Activated CD4-positive, alpha-beta memory T cell treated with anti-CD3 and anti-CD28 coated beads for 36 hours (primary cell): ENCODE results near the gene LNX2. TPM values are rescaled to one million over a fixed set of nuclear protein-coding genes. Genes with fewer than 3 reads are reported as not detected.

Source experiments
- CTCF ChIA-PET: fragments of 350-600 bp; sonication (Branson Sonifier 250); formaldehyde crosslinking; loops from one replicate; lab custom pipeline; 2021; ENCODE audit warnings: antibody characterized with exemption, inconsistent platforms; lab: Charles Lee
- POLR2A ChIA-PET: fragments of 350-600 bp; sonication (Branson Sonifier 250); formaldehyde crosslinking; loops from one replicate; lab custom pipeline; 2021; ENCODE audit warnings: antibody characterized with exemption; lab: Charles Lee
- DNase-seq: peaks from one replicate; pipeline ENCODE4 v3.0.0-alpha.2; 2020
- H3K27ac Mint-ChIP-seq: one replicate; pipeline ENCODE4 v1.8.0; 2021; ENCODE audit warnings: mixed read lengths
- H3K27me3 Mint-ChIP-seq: one replicate; pipeline ENCODE4 v1.8.0; 2021; ENCODE audit warnings: mixed read lengths
- H3K36me3 Mint-ChIP-seq: one replicate; pipeline ENCODE4 v1.8.0; 2021; ENCODE audit warnings: mixed read lengths
- H3K4me1 Mint-ChIP-seq: one replicate; pipeline ENCODE4 v1.8.0; 2021; ENCODE audit warnings: low read depth, mixed read lengths
- H3K4me3 Mint-ChIP-seq: one replicate; pipeline ENCODE4 v1.8.0; 2021; ENCODE audit warnings: mild to moderate bottlenecking, mixed read lengths
- H3K9me3 Mint-ChIP-seq: one replicate; pipeline ENCODE4 v1.8.0; 2021; ENCODE audit warnings: mixed read lengths
- intact Hi-C: fragments of 100-400 bp; cut with micrococcal nuclease; formaldehyde crosslinking; loops from one replicate; pipeline ENCODE4 v1.15.1; 2023
- total RNA-seq, 2 experiments: library from RNA; stranded (reverse); gene quantifications; one replicate each; pipeline ENCODE4 v1.2.3, GENCODE V29; 2021

Gene LNX2
- total RNA-seq, 2 experiments from 2014 or later: 5.0 to 5.4 TPM

DNA sequence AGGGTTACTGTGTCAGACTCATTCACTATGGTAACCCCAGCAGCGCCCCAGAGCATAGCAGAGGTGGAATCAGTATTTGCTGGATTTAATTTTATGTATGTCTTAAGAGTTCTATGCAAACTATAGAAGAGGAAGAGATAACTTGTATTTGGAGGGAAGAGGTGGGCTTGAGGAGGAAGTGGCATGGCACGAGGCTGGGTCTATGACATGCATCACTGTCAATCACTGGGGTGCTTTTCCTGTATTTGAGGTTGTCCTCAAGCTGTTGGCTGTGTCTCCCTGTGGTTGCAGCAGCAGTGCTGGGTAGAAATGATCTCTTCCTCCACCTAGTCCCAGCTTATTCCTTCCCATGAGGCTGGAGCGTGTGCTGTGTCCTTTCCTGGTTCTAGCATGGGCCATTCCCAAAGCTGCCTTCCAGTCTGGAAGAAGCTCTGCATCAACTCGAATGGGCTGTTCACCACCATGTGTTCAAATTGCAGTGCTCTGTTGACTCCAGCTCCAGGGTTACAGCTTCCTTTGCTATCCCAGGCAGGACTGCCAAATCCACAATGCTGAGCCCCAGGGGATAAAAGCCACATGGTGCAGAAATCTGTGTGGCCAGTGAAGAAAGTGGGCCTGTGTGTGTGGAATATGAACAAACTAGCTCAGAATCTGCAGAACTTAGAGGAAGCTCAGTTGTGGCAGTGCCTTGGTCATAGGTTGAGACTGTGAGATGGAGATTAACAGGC, 96.8 kb downstream of the LNX2 start:
- Mint-ChIP-seq H3K4me3 (no peak overlapping the region), H3K27me3 (peaks cover 6% of the 10 kb centered on the region), H3K36me3 (peaks cover 1% of the 10 kb centered on the region), H3K9me3 (peaks cover 3% of the 10 kb centered on the region), H3K27ac (no peak overlapping the region), H3K4me1 (no peaks in the 10 kb centered on the region)
- intact Hi-C loops: no loop called here
- ChIA-PET CTCF (interaction anchor here (1.1 kb wide), 1 partner anchor 144 kb away, joined by 3 read pairs; no protein-coding TSS in a partner anchor), POLR2A (no interaction called here)
- DNase-seq: no peak

GRCh38 chr13:27522847-27523246, 97.5 kb downstream of the LNX2 start:
- Mint-ChIP-seq H3K27ac (no peak overlapping the region), H3K9me3 (no peaks in the 10 kb centered on the region), H3K4me1 (no peaks in the 10 kb centered on the region), H3K27me3 (peaks cover 6% of the 10 kb centered on the region), H3K4me3 (no peak overlapping the region), H3K36me3 (no peaks in the 10 kb centered on the region)
- CTCF ChIA-PET: interaction anchor here (0.9 kb wide), 1 partner anchor 67 kb away, joined by 3 read pairs; no protein-coding TSS in a partner anchor
- POLR2A ChIA-PET: no interaction called here
- no peak for DNase-seq
- intact Hi-C loops: no loop called here

DNA sequence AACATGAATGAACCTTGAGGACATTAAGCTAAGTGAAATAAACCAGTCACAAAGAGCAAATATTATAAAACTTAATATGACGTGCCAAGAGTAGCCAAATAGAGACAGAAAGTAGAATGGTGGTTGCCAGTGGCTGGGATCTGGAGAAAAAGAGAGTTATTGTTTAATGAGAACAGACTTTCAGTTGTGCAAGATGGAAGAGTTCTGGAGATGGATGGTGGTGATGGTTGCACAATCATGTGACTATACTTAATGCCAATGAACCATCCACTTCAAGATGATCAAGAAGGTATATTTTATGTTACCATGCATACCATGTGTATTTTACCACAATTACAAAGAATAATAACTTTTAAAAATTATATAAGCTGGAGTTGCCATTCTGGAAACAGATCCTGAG, 104.2 kb downstream of the LNX2 start:
- ChIA-PET CTCF (interaction anchor here (0.7 kb wide), 1 partner anchor 192 kb away, joined by 3 read pairs; no protein-coding TSS in a partner anchor), POLR2A (no interaction called here)
- H3K4me1 Mint-ChIP-seq: no peaks in the 10 kb centered on the region

DNA sequence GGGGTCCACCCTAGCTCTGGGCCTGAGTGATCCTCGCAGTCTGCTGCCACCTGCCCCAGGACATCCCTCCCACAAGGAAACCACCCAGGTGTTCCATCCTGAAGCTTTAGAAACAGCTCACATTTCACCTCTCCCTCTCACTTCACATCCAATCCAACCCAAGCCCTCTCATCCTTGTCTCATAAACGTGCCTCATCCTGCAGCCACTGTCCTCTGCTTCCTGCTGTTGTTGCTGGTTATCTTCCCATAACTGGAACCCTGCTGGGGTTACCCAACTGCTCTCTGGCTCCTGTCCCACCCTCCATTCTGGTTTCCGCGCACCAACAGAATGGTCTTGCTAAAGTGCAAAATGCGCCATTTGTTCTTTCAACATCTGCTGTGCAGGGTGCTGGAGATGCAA, 110.2 kb downstream of the LNX2 start:
- Mint-ChIP-seq H3K9me3 (no peaks in the 10 kb centered on the region), H3K4me3 (no peak overlapping the region), H3K27ac (no peak overlapping the region), H3K4me1 (no peaks in the 10 kb centered on the region), H3K27me3 (peaks cover 6% of the 10 kb centered on the region), H3K36me3 (no peaks in the 10 kb centered on the region)
- DNase-seq: no peak
- POLR2A ChIA-PET: no interaction called here
- intact Hi-C loops: no loop called here
- CTCF ChIA-PET: no interaction called here

More for the DNA sequence above, 104.2 kb downstream of the LNX2 start:
- intact Hi-C loops: no loop called here
- no peaks in the 10 kb centered on the region for H3K36me3 Mint-ChIP-seq
- DNase-seq: no peak
- no peak overlapping the region for H3K27ac Mint-ChIP-seq
- H3K27me3 Mint-ChIP-seq: peaks cover 14% of the 10 kb centered on the region
- H3K4me3 Mint-ChIP-seq: no peak overlapping the region
- H3K9me3 Mint-ChIP-seq: no peaks in the 10 kb centered on the region

DNA sequence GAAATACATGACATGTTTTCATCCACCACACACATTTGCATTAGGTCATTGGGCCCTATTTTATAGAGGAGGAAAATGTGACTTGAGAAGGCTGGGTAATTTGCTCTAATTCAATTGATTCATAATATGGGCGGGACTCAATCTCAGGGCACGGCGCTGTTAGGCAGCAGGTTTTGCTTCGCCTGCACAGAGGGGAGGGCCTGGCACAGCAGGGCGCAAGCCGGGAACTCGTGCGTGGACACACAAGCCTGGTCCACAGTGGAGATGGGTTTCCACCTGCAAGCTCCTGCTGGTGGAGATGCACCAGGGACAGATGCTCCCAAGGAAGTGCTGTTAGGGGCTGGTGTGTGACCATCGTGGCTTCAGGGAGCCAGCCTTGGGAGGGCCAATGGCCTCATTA, 111.5 kb downstream of the LNX2 start:
- CTCF ChIA-PET: no interaction called here
- Mint-ChIP-seq H3K9me3 (no peaks in the 10 kb centered on the region), H3K36me3 (no peaks in the 10 kb centered on the region), H3K27ac (no peak overlapping the region), H3K4me1 (no peaks in the 10 kb centered on the region), H3K4me3 (no peak overlapping the region), H3K27me3 (peaks cover 6% of the 10 kb centered on the region)
- intact Hi-C loops: no loop called here
- POLR2A ChIA-PET: no interaction called here
- DNase-seq: no peak

DNA sequence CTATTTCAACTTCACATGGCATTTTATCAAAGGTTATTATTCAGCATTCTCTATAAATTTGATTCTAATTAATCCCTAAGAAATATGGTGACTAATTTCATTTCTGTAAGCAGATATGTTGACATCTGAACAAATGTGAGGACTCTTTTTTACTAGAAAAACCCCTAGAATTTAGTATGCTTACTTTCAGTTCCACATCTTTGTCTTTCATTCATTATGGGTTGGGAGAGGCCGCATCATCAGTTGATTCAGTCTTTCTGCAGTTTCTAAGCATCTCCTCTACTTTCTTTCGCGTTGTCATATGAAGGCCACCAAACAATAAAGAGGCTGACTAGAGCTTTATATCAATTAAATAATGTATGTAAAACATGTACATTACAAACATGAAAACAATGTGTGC, 114.5 kb downstream of the LNX2 start:
- intact Hi-C loops: no loop called here
- CTCF ChIA-PET: no interaction called here

DNA sequence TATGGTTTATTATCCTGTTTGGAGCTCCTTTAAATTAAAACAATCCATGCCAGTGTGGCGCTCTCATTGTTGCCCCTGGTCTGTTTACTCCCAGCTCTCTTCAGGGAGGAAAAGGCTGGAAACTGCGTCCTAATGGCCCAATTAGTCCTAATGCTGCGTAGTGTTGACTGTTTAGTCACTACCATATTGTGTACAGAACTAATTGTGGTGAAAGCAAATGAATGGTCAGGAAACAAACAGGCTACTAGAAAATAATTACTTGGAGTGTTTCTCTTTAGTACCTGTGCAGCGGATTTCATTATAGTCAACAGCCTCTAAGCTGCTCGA, 115.5 kb downstream of the LNX2 start:
- ChIA-PET CTCF (interaction anchor here (0.9 kb wide), 1 partner anchor 10 kb away, joined by 3 read pairs; no protein-coding TSS in a partner anchor), POLR2A (no interaction called here)

More for the DNA sequence above, 114.5 kb downstream of the LNX2 start:
- Mint-ChIP-seq H3K27me3 (no peaks in the 10 kb centered on the region), H3K9me3 (no peaks in the 10 kb centered on the region), H3K36me3 (no peaks in the 10 kb centered on the region), H3K4me3 (no peak overlapping the region), H3K27ac (no peak overlapping the region), H3K4me1 (no peaks in the 10 kb centered on the region)
- DNase-seq: no peak
- POLR2A ChIA-PET: no interaction called here

GRCh38 chr13:27504128-27504867, 116.0 kb downstream of the LNX2 start:
- H3K4me1 Mint-ChIP-seq: no peaks in the 10 kb centered on the region
- DNase-seq: no peak
- no peaks in the 10 kb centered on the region for H3K36me3 Mint-ChIP-seq
- no peak overlapping the region for H3K4me3 Mint-ChIP-seq
- H3K27me3 Mint-ChIP-seq: no peaks in the 10 kb centered on the region
- ChIA-PET CTCF (interaction anchor here (0.9 kb wide), 1 partner anchor 11 kb away, joined by 3 read pairs; no protein-coding TSS in a partner anchor), POLR2A (no interaction called here)
- intact Hi-C loops: no loop called here
- no peak overlapping the region for H3K27ac Mint-ChIP-seq
- H3K9me3 Mint-ChIP-seq: no peaks in the 10 kb centered on the region

More for the DNA sequence above, 115.5 kb downstream of the LNX2 start:
- Mint-ChIP-seq H3K27me3 (no peaks in the 10 kb centered on the region), H3K9me3 (no peaks in the 10 kb centered on the region), H3K27ac (no peak overlapping the region), H3K4me1 (no peaks in the 10 kb centered on the region), H3K36me3 (no peaks in the 10 kb centered on the region), H3K4me3 (no peak overlapping the region)
- intact Hi-C loops: no loop called here
- no peak for DNase-seq

DNA sequence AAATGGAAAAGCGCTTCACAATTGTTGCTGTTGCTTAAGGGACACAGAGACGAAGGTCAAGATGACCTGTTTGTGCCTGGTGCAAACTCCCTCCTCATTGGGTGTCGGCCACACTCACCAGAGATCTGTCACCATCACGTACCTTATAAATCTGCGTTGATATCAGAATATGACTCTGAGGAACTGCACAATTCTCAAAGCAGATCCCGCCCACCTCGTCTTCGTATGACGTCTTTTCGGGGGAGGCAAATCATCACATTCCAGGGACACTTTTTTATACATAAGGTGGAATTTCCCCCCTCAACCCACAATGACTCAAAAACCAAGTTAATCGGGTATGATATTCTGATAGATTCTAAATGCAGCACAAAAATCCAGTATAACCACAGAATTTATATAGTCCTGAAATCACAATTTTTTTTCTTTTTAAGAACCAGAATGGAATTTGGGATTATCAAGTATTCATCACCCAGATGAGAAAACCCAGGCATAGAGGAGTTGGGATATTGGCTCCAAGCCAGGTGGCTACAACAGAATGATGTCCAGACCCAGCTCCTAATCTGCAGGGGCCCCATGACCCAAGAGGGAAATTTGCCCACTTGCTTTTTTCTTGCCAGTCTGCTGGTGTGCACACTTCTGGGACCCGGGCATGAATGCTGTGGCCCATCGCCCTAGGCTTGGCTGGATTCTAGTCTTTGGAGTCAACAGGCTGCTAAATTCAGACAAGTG, 119.4 kb downstream of the LNX2 start:
- Mint-ChIP-seq H3K36me3 (no peaks in the 10 kb centered on the region), H3K27me3 (no peaks in the 10 kb centered on the region), H3K4me1 (no peaks in the 10 kb centered on the region), H3K27ac (no peak overlapping the region), H3K4me3 (no peak overlapping the region), H3K9me3 (no peaks in the 10 kb centered on the region)
- ChIA-PET POLR2A (no interaction called here), CTCF (no interaction called here)
- intact Hi-C loops: no loop called here
- DNase-seq: no peak

GRCh38 chr13:27497563-27498230, 122.6 kb downstream of the LNX2 start:
- Mint-ChIP-seq H3K27ac (no peak overlapping the region), H3K4me1 (no peaks in the 10 kb centered on the region), H3K4me3 (no peak overlapping the region), H3K36me3 (no peaks in the 10 kb centered on the region), H3K9me3 (no peaks in the 10 kb centered on the region), H3K27me3 (no peaks in the 10 kb centered on the region)
- intact Hi-C loops: no loop called here
- ChIA-PET CTCF (no interaction called here), POLR2A (no interaction called here)
- DNase-seq: no peak

DNA sequence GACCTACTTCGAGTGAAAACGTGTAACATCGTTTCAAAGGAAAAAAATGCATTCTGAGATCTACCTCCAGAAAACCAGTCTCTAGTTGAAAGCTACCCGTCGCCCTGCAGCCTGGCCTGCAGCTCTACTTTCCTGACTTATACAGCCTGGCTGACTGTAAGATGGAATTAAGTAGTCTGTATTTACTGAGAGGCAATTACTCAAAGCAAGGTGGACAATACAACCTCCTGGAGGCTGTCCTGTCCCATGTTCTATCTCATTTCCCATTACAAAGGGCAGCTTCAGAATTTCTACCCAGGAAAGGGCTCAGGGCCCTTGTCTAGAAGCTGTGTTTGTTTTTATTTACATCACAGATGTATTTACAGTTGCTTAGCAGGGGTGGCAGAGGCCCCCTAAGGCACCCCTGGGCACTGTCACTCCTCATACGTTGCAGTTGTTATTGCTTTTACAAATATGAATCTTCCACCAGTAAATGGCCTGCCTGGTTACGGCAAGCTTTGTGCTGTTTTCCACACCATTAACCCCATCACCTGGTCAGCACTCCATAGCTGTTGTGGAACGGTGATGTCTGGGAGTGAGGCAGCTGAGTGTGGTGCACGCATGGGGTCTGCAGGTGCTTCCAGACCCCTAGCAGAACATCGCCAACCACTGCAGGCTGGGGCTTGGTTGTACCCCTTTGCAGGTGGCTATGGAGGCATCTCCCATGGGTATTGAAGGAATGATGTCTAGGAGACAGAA, 123.6 kb downstream of the LNX2 start:
- H3K4me1 Mint-ChIP-seq: no peaks in the 10 kb centered on the region
- H3K27ac Mint-ChIP-seq: no peak overlapping the region
- DNase-seq: no peak
- intact Hi-C loops: no loop called here
- no peak overlapping the region for H3K4me3 Mint-ChIP-seq
- H3K36me3 Mint-ChIP-seq: no peaks in the 10 kb centered on the region
- no peaks in the 10 kb centered on the region for H3K9me3 Mint-ChIP-seq
- ChIA-PET CTCF (no interaction called here), POLR2A (no interaction called here)
- no peaks in the 10 kb centered on the region for H3K27me3 Mint-ChIP-seq
